Activated CD4-positive, alpha-beta T cell treated with anti-CD3 and anti-CD28 coated beads, Interleukin-2, amount 50 U/mL, for 24 hours (primary cell): ENCODE data around the gene C22orf42.
"Not testable (repeated sequence)": the region's sequence is repeated elsewhere in the genome, so short reads cannot be mapped to it uniquely, and the experiment has no call there.

Experiments
- DNase-seq, 2 donors: peaks; one replicate each; pipeline ENCODE4 v3.0.0-alpha.2; 2020; ENCODE audit warnings: low read depth in 1 of 2, low spot score in 1 of 2

The C22orf42 gene

DNA sequence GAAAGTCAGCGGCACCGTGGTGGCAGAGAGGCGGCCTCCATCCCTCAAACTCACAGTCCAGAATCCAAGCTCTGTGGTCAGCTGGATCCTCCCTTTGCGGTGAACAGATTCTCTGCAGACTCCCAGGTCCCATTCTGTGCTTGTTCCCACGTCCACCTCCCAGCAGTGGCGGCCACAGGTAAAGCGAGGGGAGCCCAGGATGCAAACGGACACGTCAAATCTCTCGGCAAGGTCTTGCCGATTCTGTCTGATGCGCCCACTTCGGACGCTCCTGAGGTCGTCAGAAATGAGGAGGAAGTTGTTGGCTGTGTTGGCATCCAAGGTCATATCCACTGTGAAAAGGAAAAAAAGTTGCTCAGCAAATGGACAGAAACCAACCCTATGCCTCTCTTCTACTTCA is 31.9 kb upstream of the C22orf42 start:
- not testable (repeated sequence) for DNase-seq

DNA sequence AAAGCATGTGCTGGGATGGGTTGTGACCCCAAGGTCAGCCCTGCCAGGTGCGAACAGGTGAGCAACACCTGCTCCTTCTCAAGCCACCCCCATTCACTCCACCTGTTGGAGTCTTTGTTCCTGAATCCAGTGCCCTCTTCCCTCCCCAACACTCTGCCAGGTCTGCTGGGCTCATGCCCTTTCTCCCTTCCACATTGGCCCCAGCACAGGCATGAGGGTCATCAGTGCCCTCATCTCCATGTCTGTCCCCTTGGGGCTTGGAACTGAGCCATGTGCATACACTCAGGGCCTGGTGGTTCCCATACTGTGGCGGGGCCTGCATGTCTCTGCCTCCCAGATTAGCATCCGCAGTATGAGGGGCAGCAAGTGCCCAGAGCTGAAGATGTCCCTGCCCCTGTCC is 26.7 kb upstream of the C22orf42 start:
- no peak for DNase-seq

DNA sequence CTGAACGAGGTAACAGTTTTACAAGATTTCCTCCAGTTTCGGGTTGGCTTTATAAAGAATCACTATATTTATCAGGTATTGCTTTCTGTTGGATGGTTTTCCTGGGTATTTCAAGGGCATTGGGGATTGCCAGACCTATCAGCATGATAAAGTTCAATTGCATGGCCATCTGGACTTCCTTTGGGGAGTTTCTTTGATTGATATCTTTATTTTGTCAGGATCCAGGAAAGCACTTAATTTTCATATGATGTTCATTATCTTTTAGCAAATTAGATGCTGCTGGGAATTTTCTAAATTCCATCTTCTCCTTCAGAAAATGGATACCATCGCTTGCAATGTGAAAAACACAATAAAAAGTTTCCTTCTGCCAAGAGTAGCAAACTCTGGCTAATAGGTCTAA is 24.5 kb upstream of the C22orf42 start:
- no peak for DNase-seq

DNA sequence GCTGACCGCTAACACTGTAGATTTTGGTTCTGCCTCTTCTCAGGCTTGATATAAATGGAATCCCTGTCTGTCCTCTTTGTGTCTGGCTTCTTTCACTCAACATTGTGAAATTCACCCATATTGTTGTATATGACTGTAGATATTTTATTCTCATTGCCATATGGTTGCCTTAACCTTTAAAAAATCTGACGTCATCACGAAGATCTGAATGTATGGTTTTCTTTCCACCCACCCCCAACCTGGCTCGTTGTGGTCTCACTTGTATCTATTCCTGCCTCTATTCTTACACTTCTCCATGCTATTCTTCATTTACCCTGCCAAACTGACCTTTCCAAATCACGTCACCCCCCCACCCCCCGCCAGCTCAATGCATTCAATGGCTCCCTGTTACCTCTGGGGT is 21.9 kb upstream of the C22orf42 start:
- DNase-seq: no peak

GRCh38 chr22:32177221-32177765 is 18.2 kb upstream of the C22orf42 start:
- DNase-seq: no peak

- no peak for DNase-seq
These were observed 16.9 kb upstream of the C22orf42 start for GRCh38 chr22:32175683-32176644.

GRCh38 chr22:32175115-32175514 is 16.0 kb upstream of the C22orf42 start:
- no peak for DNase-seq

DNA sequence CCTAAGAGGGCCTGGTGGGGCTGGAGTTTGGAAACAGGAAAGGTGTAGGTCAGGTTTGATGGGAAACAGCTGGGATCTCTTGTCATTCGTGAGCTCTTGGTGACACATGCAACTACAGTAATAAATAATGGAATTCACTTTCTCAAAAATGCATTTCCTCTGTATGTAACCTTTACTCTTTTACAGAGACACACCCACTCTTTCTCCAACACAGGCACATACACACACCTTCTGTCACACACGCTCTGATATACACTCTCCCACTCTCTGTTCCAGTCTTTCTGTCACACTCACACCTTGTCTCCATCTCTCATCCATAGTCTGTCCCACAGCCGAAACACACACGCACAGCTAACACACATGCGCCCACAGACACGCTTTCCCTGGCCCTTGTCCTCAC is 6.6 kb upstream of the C22orf42 start:
- DNase-seq: no peak

DNA sequence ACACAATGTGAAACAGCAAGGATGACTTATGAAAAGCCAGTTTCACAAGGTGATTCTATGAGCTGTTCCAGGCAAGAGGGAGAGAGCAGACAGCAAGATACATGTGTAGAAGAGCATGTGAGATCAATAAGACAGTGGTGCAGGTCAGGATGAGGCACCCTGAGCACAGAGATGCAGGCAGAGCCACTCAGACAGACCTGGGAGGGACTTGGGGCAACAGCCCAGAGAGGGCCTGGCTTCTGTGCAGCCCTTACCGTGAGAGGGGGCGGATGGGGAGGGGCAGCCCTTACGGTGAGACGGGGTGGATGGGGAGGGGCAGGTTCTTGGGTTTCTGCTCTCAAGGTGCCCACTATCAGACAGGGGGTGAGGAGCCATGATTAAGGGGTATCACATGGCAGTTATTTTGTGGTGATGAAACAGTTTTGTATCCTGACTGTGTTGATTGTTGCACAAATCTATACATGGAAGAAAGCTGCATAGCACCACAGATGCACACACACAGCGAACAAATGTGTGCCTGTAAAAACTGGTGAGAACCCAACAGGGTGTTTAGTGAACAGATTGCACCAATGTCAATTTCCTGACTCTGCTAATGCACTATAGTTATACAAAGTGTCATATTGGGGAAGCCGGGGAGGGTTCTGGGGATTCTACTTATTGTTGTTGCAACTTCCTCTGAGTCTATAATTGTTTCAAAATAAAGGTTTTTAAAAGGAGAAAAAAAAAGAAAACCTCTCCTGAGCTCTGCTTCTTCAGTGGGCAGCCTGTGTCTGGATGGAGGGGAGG is 5.2 kb upstream of the C22orf42 start:
- DNase-seq: no peak

- not testable (repeated sequence) for DNase-seq
These were observed 1.3 kb upstream of the C22orf42 start for GRCh38 chr22:32160411-32160810.

GRCh38 chr22:32157632-32158031 is 1.5 kb downstream of the C22orf42 start:
- not testable (repeated sequence) for DNase-seq

GRCh38 chr22:32154727-32155126 is 4.4 kb downstream of the C22orf42 start:
- DNase-seq: not testable (repeated sequence)

DNA sequence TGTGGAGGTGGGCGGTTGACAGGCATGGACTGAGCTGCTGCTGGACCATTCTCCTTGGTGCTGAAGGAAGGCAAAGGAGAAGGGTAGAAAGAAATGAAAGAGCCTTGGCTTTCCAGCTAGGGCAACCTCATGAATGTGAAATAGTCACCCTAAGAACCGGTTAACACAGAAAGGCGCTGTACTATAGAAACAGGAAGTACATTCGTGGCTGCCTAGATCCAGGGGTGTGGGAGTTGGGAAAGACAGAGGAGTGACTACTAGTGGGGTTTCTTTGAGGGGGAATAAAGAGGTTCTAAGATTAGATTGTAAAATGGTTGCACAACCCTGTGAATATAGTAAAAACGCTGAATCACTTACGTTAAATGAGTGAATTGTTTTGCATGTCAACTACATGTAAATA is 7.5 kb downstream of the C22orf42 start:
- not testable (repeated sequence) for DNase-seq

DNA sequence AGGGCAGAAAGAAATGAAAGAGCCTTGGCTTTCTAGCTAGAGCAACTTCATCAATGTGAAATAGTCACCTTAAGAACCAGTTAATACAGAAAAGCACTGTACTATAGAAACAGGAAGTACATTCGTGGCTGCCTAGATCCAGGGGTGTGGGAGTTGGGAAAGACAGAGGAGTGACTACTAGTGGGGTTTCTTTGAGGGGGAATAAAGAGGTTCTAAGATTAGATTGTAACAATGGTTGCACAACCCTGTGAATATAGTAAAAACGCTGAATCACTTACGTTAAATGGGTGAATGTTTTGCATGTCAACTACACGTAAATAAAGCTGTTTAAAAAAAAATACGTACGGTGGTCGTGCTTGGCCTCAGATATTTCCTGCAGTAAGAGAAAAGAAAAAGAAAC is 8.5 kb downstream of the C22orf42 start:
- DNase-seq: not testable (repeated sequence)

- DNase-seq: not testable (repeated sequence)
These were observed 10.7 kb downstream of the C22orf42 start for GRCh38 chr22:32148372-32148771.

DNA sequence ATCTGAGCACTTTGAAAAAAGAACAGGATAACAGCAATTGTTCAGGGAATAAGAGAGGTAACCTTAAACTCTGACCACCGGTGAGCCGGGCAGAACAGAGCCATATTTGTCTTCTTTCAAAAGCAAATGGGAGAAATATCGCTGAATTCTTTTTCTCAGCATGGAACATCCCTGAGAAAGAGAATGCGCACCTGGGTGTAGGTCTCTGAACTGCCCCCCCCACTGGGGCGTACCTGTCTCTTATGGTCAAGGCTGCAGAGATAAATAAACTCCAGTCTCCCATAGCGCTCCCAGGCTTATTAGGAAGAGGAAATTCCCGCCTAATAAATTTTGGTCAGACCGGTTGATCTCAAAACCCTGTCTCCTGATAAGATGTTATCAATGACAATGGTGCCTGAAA is 12.0 kb downstream of the C22orf42 start:
- DNase-seq: not testable (repeated sequence)

DNA sequence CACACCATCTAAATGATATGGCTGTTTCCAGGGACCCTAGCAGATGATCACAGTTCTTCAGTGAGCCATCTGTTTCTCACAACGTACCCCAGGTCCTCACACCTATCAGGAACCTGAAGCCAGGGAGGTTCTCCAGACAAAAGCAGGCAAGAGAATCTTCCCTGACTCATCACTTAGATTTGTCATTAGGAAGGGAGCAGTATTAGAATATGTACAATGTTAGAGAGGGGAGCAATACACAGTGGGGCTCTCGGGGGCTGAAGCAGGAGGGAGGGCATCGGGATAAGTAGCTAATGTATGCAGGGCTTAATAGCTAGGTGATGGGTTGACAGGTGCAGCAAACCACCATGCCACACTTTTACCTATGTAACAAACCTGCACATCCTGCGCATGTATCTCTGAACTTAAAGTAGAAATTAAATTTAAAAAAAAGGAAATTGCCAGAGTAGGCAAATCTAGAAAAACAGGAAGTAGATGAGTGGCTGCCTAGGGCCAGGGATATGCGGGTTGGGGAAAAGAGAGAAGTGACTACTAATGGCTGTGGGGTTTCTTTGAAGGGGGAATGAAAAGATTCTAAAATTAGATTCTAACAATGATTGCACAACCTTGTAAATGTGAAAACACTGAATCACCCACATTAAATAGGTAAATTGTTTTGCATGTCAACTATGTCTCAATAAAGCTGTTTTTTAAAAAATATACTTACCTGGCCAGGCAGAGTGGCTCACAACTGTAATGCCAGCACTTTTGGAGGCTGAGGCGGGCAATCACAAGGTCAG is 14.4 kb downstream of the C22orf42 start:
- no peak for DNase-seq

DNA sequence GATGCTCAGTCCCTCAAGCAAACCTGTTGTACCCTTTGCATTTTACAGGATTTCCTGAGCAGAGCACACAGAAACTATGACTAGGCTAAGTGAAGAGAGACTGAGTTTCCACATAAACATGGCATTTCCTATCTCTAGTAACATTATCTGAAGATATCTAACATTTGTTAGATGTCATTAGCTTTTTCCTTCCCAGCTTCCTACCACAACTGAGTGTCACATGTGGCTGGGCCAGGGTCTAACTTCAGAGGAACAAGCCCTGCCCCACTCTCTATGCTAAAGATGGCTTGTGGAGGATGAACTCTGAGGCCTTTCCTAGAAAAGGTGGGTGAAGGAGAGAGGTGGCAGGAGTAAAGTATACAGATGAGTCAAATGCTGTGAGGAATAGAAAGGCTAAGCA is 16.5 kb downstream of the C22orf42 start:
- no peak for DNase-seq

DNA sequence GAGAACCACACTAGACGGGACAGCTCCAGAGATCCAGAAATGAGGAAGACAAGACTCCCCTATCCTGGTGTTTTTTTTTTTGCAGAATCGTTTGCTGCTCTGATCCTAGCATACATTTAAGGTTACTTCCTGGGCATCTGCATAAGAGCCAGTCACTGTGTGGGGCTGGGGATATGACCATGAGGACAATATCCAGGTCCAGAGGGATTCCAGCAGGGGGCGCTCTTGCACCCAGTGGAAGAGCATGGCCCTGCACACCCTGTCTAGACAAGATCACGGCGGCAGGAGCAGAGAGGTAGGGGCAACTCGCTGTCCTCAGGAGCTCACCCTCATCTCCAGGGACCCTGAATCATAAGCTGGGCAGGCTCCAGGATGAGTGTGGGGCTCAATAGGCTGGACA is 18.4 kb downstream of the C22orf42 start:
- not testable (repeated sequence) for DNase-seq

GRCh38 chr22:32138576-32138975 is 20.5 kb downstream of the C22orf42 start:
- not testable (repeated sequence) for DNase-seq

DNA sequence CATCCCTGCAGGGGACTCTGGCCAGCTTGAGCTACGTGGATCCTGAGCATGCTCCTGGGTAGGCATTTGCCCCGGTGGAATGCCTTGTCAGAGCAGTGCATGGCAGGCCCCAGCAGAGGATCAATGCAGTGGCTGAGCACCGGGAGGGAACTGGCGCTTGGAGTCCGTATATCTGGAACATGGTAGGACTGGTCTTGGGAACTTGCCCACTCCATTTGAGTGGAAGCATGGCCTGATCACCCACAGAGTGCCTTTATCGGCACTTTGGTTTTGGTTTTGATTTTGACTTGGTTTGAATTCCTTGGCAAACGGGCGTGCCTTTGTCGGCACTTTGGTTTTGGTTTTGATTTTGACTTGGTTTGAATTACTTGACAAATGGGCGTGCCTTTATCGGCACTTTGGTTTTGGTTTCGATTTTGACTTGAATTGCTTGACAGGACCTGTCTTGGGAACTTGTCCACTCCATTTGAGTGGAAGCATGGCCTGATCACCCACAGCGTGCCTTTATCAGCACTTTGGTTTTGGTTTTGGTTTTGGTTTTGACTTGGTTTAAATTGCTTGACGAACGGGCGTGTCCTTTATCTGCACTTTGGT is 21.3 kb downstream of the C22orf42 start:
- peak; percentile 24 to 72 for DNase-seq
